GM12892 (cell line): ENCODE measurements around the gene SLC25A30. TPM values are rescaled to one million over a fixed set of nuclear protein-coding genes. Genes with fewer than 3 reads are reported as not detected.

Experiments
- DNase-seq: peaks from one replicate; pipeline ENCODE4 v3.0.0; 2011; ENCODE audit not compliant: insufficient read length
- FAIRE-seq: peaks from 2 replicates; lab custom pipeline; 2011; peaks lifted over from hg19 to GRCh38; lab: Jason Lieb, UNC
- POLR2A ChIP-seq: IDR thresholded peaks from 2 replicates; pipeline ENCODE4 v1.6.1; 2011; ENCODE audit warnings: low read depth, low read length, control low read depth
- POLR2AphosphoS5 ChIP-seq: IDR thresholded peaks from 2 replicates; pipeline ENCODE4 v1.6.1; 2011; ENCODE audit warnings: low read depth, low read length, control low read depth
- TAF1 ChIP-seq: IDR thresholded peaks from 2 replicates; pipeline ENCODE4 v1.6.1; 2011; ENCODE audit warnings: low read depth, mild to moderate bottlenecking, control low read depth, low read length, borderline replicate concordance
- polyA plus RNA-seq: library from polyadenylated mRNA; unstranded; fragments of >200 nt; gene quantifications from one replicate; pipeline ENCODE4 v1.2.1, GENCODE V29; 2012; ENCODE audit warnings: missing spikeins, inconsistent platforms; ENCODE audit not compliant: missing spikeins

The SLC25A30 gene
- polyA plus RNA-seq: 6.4 TPM

DNA sequence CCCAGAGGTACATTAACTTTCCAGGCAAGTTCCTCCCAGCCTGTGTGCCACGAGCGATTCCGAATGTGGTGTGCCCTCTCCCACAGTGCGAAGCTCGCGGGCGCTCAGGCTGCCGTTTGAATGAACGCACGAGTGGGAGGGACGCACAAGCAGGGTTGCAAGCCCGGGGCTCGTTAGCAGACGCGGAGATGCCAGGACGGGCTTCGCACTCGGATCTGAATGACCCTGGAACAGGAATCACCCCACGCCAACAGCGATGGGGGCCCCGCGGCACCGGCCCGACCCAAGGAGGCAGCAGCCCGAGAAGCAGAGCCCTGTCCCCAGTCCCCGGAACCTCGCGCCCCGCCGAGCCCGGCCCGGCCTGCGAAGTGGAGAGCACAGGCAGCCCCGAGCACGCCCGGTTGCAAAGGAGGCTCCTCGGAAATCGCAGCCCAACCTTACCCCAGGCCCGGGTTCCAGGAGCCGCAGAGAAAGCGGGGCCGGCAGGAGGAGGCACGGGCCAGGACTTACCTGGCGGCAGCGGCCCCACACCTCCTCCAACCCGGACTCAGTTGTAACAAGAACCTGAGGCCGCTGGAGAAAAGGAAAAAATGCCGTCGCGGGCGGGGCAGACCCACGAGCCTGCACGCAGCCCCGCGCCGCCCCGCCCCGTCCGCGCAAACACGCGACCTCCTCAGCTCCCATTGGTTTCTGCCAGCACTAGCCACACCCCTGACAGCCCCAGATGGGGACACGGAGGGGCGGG, at the start of gene SLC25A30:
Gene SLC25A30 (minus strand): TSS at position 584 of the 745 bp plus-strand sequence. CDS start 6,948 bp downstream, outside the sequence.
- peak; percentile 84 for FAIRE-seq
- TF ChIP-seq POLR2AphosphoS5 (no peak), POLR2A (peak; percentile 31; the same call in 1 of the 2 replicates), TAF1 (no peak)
- DNase-seq: peak; percentile 71

DNA sequence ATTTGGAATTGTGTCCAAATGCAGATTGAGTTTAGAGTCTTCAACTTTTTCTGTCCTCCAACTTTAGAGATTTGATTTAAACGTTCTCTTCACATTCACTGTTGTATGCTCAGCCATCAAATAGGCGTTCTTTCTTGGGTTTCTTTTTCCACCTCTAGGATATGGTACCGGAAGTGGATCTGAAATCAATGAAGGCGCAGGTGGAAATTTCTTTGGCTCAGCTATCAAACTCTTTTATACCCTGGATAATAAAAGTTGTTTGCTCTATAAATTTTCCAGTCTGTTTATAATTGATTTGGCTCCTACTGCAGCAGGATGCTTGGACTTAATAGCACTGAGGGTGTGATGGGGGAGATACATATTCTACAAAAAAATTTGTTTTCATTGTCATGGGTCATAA, 48.2 kb upstream of the SLC25A30 start:
- FAIRE-seq: no peak
- TF ChIP-seq POLR2A: no peak
- TF ChIP-seq POLR2AphosphoS5: no peak
- TF ChIP-seq TAF1: no peak
- DNase-seq: no peak

DNA sequence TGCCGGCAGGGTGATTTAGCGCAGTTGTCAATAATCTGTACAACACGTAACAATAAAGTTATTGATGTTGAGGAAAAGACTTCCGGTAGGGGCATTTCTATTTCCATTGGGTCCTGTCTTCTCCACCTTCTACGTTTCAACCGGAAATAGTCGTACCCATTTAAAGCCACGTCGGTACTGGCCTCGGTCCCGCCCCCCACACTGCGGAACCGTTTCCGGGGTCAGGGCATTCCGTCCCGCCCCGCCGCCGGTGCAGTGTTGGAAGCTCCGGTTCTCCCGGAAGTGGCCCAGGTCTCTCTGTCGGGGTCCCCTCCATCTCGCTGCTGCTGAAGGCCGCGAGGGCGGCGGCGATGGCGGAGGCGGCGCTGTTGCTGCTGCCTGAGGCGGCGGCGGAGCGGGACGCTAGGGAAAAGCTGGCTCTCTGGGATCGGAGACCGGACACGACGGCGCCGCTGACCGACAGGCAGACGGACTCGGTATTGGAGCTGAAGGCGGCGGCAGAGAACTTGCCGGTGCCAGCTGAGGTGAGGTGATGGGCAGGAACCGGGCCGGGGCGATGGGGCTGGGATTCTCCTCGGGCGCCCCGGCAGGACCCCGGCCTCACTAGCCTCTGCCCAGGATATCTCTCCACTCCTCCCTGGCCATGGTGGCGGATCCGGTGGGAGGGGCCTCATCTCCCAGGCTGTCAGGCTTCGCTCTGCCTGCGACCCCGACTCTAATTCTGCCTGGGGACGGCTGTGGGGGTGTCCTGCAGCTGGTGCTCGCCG, 46.7 kb upstream of the SLC25A30 start, which contains the start of gene COG3:
Gene COG3 (plus strand): TSS at position 253 of the 767 bp plus-strand sequence. CDS start 98 bp downstream, at position 351.
- peak; percentile 96 for FAIRE-seq
- TF ChIP-seq POLR2A (peak; percentile 80; the same call in 1 of the 2 replicates), TAF1 (no peak; the same call in 1 of the 2 replicates), POLR2AphosphoS5 (peak; percentile 85)
- DNase-seq: peak; percentile 83

DNA sequence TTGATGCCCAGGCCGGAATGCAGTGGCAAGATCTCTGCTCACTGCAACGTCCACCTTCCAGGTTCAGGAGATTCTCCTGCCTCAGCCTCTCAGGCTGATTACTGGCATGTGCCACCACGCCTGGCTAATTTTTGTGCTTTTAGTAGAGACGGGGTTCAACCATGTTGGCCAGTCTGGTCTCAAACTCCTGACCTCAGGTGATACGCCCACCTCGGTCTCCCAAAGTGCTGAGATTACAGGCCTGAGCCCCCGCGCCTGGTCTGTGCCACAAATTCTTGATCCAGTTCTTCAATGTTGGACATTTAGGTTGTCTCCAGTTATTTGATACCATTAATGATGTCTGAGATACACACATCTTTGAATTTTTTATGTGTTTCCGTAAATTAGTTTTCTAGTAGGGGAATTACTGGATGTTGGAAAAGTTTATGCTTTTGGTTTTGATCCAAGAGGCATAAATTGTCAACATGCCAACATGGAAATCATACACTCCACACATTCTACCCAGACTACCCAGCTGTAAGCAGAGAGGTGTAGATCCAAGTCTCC, 46.0 kb upstream of the SLC25A30 start:
- no peak for FAIRE-seq
- TF ChIP-seq POLR2AphosphoS5: 0 out of 2 replicates have a peak, but pooled peaks have one; percentile 35
- TF ChIP-seq POLR2A: no peak
- no peak for TF ChIP-seq TAF1
- no peak for DNase-seq

GRCh38 chr13:45456196-45456972, 38.2 kb upstream of the SLC25A30 start:
- FAIRE-seq (no peak), DNase-seq (no peak)
- TF ChIP-seq POLR2AphosphoS5 (no peak), POLR2A (no peak), TAF1 (no peak)

GRCh38 chr13:45454204-45454603, 36.0 kb upstream of the SLC25A30 start:
- no peak for FAIRE-seq
- no peak for DNase-seq
- no peak for TF ChIP-seq POLR2AphosphoS5
- no peak for TF ChIP-seq POLR2A
- no peak for TF ChIP-seq TAF1

- no peak for DNase-seq
- no peak for FAIRE-seq
- no peak for TF ChIP-seq POLR2A
- TF ChIP-seq POLR2AphosphoS5: no peak
- no peak for TF ChIP-seq TAF1
Measured at GRCh38 chr13:45451282-45451681, 33.1 kb upstream of the SLC25A30 start.

DNA sequence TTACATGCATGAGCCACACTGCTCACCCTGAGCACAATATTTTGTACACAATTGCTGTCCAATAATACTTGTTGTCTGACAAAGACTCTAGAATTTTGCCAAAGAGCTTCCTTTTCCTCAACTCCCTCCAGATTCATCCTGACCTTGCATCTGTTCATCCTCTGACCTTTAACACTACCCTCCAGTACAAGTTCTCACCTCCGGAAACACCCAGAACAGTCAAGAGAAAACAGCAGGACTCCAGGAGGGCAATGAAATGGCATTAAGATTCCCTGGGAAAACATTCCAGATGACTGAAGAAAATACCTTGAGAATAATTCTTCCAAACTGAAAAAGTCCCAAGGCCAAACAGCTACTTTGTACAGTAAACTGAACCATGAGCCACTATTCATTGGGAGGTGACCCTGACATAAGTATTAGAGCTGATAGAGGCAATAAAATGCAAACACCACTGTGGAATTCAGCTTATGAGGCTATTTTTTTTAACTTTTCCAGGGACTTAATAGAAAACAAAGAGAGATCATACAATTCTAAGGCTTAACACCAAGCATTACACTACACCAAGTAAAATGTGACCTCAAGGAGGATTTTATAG, 30.9 kb upstream of the SLC25A30 start:
- FAIRE-seq: no peak
- TF ChIP-seq POLR2AphosphoS5: no peak
- TF ChIP-seq TAF1: no peak
- no peak for TF ChIP-seq POLR2A

GRCh38 chr13:45447050-45447661, 29.0 kb upstream of the SLC25A30 start:
- FAIRE-seq (no peak), DNase-seq (no peak)
- no peak for TF ChIP-seq POLR2A
- no peak for TF ChIP-seq TAF1
- TF ChIP-seq POLR2AphosphoS5: no peak

More for the DNA sequence above, 30.9 kb upstream of the SLC25A30 start:
- no peak for DNase-seq

DNA sequence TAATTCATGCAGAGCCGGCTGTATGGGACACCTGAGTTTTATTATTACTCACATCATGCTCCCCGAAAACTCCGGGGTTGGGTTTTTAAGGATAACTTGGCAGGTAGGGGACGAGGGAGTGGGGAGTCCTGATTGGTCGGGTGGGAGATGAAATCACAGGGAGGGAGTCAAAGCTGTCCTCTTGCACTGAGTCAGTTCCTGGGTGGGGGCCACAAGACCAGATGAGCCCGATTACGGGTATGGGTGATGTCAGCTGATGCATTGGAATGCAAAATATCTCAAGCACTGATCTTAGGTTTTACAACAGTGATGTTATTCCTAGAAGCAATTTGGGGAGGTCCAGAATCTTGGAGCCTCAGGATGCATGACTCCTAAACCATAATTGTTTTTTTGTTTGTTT, 28.0 kb upstream of the SLC25A30 start:
- DNase-seq (no peak), FAIRE-seq (no peak)
- no peak for TF ChIP-seq POLR2AphosphoS5
- TF ChIP-seq TAF1: no peak
- TF ChIP-seq POLR2A: no peak
